Mesendoderm (in vitro differentiated cells): ENCODE data around the gene FAT1.

Experiments
- DNase-seq: peaks from one replicate; pipeline ENCODE4 v3.0.0; 2013
- H2AK5ac ChIP-seq: 2 replicates; pipeline ENCODE4 v1.6.1; 2013; ENCODE audit warnings: low read length, inconsistent platforms
- H2BK120ac ChIP-seq: 2 replicates; pipeline ENCODE4 v1.6.1; 2013; ENCODE audit warnings: low read depth, mild to moderate bottlenecking, low read length, moderate library complexity, mixed read lengths
- H2BK15ac ChIP-seq: replicated peaks from 2 replicates; pipeline ENCODE4 v1.6.1; 2013; ENCODE audit warnings: low read depth, mild to moderate bottlenecking, moderate library complexity
- H2BK5ac ChIP-seq: 2 replicates; pipeline ENCODE4 v1.6.1; 2013; ENCODE audit warnings: low read length, inconsistent platforms
- H3K18ac ChIP-seq: 2 replicates; pipeline ENCODE4 v1.6.1; 2013; ENCODE audit warnings: mild to moderate bottlenecking, low read length, mixed read lengths
- H3K23ac ChIP-seq: one replicate; pipeline ENCODE4 v1.6.1; 2013; ENCODE audit warnings: low read length
- H3K27ac ChIP-seq: 2 replicates; pipeline ENCODE4 v1.5.1; 2013; ENCODE audit warnings: low read depth, mild to moderate bottlenecking, inconsistent platforms, low read length, moderate library complexity
- H3K27me3 ChIP-seq: 2 replicates; pipeline ENCODE4 v1.6.1; 2013; ENCODE audit warnings: low read length, control low read depth, mild to moderate bottlenecking, inconsistent platforms; ENCODE audit not compliant: insufficient read depth, poor library complexity
- H3K36me3 ChIP-seq: 2 replicates; pipeline ENCODE4 v1.6.1; 2013; ENCODE audit warnings: low read length, inconsistent platforms; ENCODE audit not compliant: control insufficient read depth, insufficient read depth
- H3K4ac ChIP-seq: one replicate; pipeline ENCODE4 v1.6.1; 2013; ENCODE audit warnings: low read depth, mild to moderate bottlenecking, low read length, moderate library complexity
- H3K4me1 ChIP-seq: 2 replicates; pipeline ENCODE4 v1.6.1; 2013; ENCODE audit warnings: low read depth, low read length, inconsistent platforms; ENCODE audit not compliant: control insufficient read depth
- H3K4me2 ChIP-seq: 2 replicates; pipeline ENCODE4 v1.6.1; 2013; ENCODE audit warnings: low read length
- H3K4me3 ChIP-seq: 2 replicates; pipeline ENCODE4 v1.5.1; 2013; ENCODE audit warnings: mild to moderate bottlenecking, low read length
- H3K56ac ChIP-seq: one replicate; pipeline ENCODE4 v1.6.1; 2013; ENCODE audit warnings: low read length
- H3K79me1 ChIP-seq: 2 replicates; pipeline ENCODE4 v1.6.1; 2013; ENCODE audit warnings: low read length, inconsistent platforms
- H3K79me2 ChIP-seq: 2 replicates; pipeline ENCODE4 v1.6.1; 2013; ENCODE audit warnings: mild to moderate bottlenecking, low read length; ENCODE audit not compliant: control insufficient read depth, insufficient read depth
- H3K9ac ChIP-seq: 2 replicates; pipeline ENCODE4 v1.6.1; 2013; ENCODE audit warnings: low read length, inconsistent platforms
- H4K5ac ChIP-seq: one replicate; pipeline ENCODE4 v1.6.1; 2013; ENCODE audit warnings: low read length
- H4K8ac ChIP-seq: one replicate; pipeline ENCODE4 v1.6.1; 2013; ENCODE audit warnings: low read depth, mild to moderate bottlenecking, control low read depth, low read length, moderate library complexity
- WGBS: extraction: QIAGEN DNeasy Blood & Tissue Kit; methylation state at CpG from one replicate; pipeline ENCODE4 v1.1.7; 2013; ENCODE audit warnings: low lambda C conversion rate, missing lambda C conversion rate; ENCODE audit not compliant: insufficient coverage; ENCODE audit errors: extremely low coverage; 5-methylcytosine and 5-hydroxymethylcytosine counted together

FAT1 gene

GRCh38 chr4:186593587-186593973, 130.1 kb downstream of the FAT1 start:
- Histone ChIP-seq H2BK120ac (no peak overlapping the region), H2BK15ac (no peak overlapping the region), H2BK5ac (no peak overlapping the region), H3K18ac (no peak overlapping the region), H3K23ac (no peak overlapping the region), H3K56ac (no peak overlapping the region), H3K4me2 (no peak overlapping the region), H3K27me3 (no peaks in the 10 kb centered on the region), H3K79me2 (no peaks in the 10 kb centered on the region), H2AK5ac (no peak overlapping the region), H4K5ac (no peak overlapping the region), H3K27ac (no peak overlapping the region), H4K8ac (no peak overlapping the region), H3K4me3 (no peak overlapping the region), H3K9ac (no peak overlapping the region), H3K4ac (no peak overlapping the region), H3K79me1 (no peaks in the 10 kb centered on the region), H3K36me3 (peaks cover 3% of the 10 kb centered on the region), H3K4me1 (no peaks in the 10 kb centered on the region)
- WGBS: no CpG with 5 or more reads among the region's 7 CpGs
- DNase-seq: peak; percentile 17

GRCh38 chr4:186592966-186593586, 130.6 kb downstream of the FAT1 start:
- Histone ChIP-seq H2AK5ac (no peak overlapping the region), H3K4me1 (no peaks in the 10 kb centered on the region), H3K18ac (no peak overlapping the region), H3K27me3 (no peaks in the 10 kb centered on the region), H2BK120ac (no peak overlapping the region), H3K79me2 (no peaks in the 10 kb centered on the region), H2BK15ac (no peak overlapping the region), H3K23ac (no peak overlapping the region), H4K8ac (no peak overlapping the region), H3K4me3 (no peak overlapping the region), H3K56ac (no peak overlapping the region), H3K27ac (no peak overlapping the region), H4K5ac (no peak overlapping the region), H3K4me2 (no peak overlapping the region), H3K79me1 (no peaks in the 10 kb centered on the region), H3K4ac (no peak overlapping the region), H2BK5ac (no peak overlapping the region), H3K9ac (no peak overlapping the region), H3K36me3 (peaks cover 3% of the 10 kb centered on the region)
- no CpG with 5 or more reads among the region's 13 CpGs for WGBS
- DNase-seq: no peak

GRCh38 chr4:186592445-186592844, 131.2 kb downstream of the FAT1 start:
- no CpG with 5 or more reads among the region's 8 CpGs for WGBS
- peaks cover 3% of the 10 kb centered on the region for H3K36me3 ChIP-seq

GRCh38 chr4:186591651-186592050, 132.0 kb downstream of the FAT1 start:
- no peak overlapping the region for H2BK15ac ChIP-seq
- no peak overlapping the region for H2BK120ac ChIP-seq
- H3K23ac ChIP-seq: no peak overlapping the region
- no peak overlapping the region for H3K4ac ChIP-seq
- no peak overlapping the region for H3K9ac ChIP-seq
- H2AK5ac ChIP-seq: no peak overlapping the region
- WGBS: no CpG with 5 or more reads among the region's 6 CpGs
- no peak overlapping the region for H3K56ac ChIP-seq
- no peaks in the 10 kb centered on the region for H3K36me3 ChIP-seq
- H3K27ac ChIP-seq: no peak overlapping the region
- H3K4me1 ChIP-seq: no peaks in the 10 kb centered on the region
- no peaks in the 10 kb centered on the region for H3K27me3 ChIP-seq
- no peak overlapping the region for H3K4me2 ChIP-seq
- no peaks in the 10 kb centered on the region for H3K79me1 ChIP-seq
- H2BK5ac ChIP-seq: no peak overlapping the region
- no peak overlapping the region for H3K4me3 ChIP-seq
- no peak overlapping the region for H4K8ac ChIP-seq
- DNase-seq: no peak
- H3K79me2 ChIP-seq: no peaks in the 10 kb centered on the region
- H3K18ac ChIP-seq: no peak overlapping the region
- no peak overlapping the region for H4K5ac ChIP-seq

More at GRCh38 chr4:186592445-186592844, 131.2 kb downstream of the FAT1 start:
- no peak overlapping the region for H3K27ac ChIP-seq
- no peak overlapping the region for H4K5ac ChIP-seq
- no peak overlapping the region for H2BK120ac ChIP-seq
- no peak overlapping the region for H2BK5ac ChIP-seq
- no peak overlapping the region for H3K56ac ChIP-seq
- no peak overlapping the region for H4K8ac ChIP-seq
- no peak overlapping the region for H3K4me3 ChIP-seq
- H3K18ac ChIP-seq: no peak overlapping the region
- no peak overlapping the region for H3K4ac ChIP-seq
- no peaks in the 10 kb centered on the region for H3K27me3 ChIP-seq
- H2BK15ac ChIP-seq: no peak overlapping the region
- no peak overlapping the region for H3K23ac ChIP-seq
- H3K9ac ChIP-seq: no peak overlapping the region
- H3K79me1 ChIP-seq: no peaks in the 10 kb centered on the region
- H3K4me2 ChIP-seq: no peak overlapping the region
- no peak for DNase-seq
- H3K79me2 ChIP-seq: no peaks in the 10 kb centered on the region
- H2AK5ac ChIP-seq: no peak overlapping the region
- no peaks in the 10 kb centered on the region for H3K4me1 ChIP-seq

GRCh38 chr4:186588503-186588902, 135.2 kb downstream of the FAT1 start:
- Histone ChIP-seq H4K5ac (no peak overlapping the region), H3K9ac (no peak overlapping the region), H3K27ac (no peak overlapping the region), H3K79me2 (no peaks in the 10 kb centered on the region), H3K36me3 (no peaks in the 10 kb centered on the region), H4K8ac (no peak overlapping the region), H3K4ac (no peak overlapping the region), H2BK120ac (no peak overlapping the region), H3K4me1 (no peaks in the 10 kb centered on the region), H3K56ac (no peak overlapping the region), H3K4me2 (no peak overlapping the region), H2BK15ac (no peak overlapping the region), H3K23ac (no peak overlapping the region), H3K4me3 (no peak overlapping the region), H3K18ac (no peak overlapping the region), H2BK5ac (no peak overlapping the region), H2AK5ac (no peak overlapping the region), H3K27me3 (no peaks in the 10 kb centered on the region), H3K79me1 (peaks cover 2% of the 10 kb centered on the region)
- WGBS: no CpG with 5 or more reads among the region's 20 CpGs
- DNase-seq: no peak

- H2BK120ac ChIP-seq: no peak overlapping the region
- H3K27ac ChIP-seq: no peak overlapping the region
- no peak overlapping the region for H3K56ac ChIP-seq
- H2BK5ac ChIP-seq: no peak overlapping the region
- H3K4ac ChIP-seq: no peak overlapping the region
- H4K5ac ChIP-seq: no peak overlapping the region
- no peaks in the 10 kb centered on the region for H3K36me3 ChIP-seq
- no peak overlapping the region for H3K23ac ChIP-seq
- no peaks in the 10 kb centered on the region for H3K27me3 ChIP-seq
- peaks cover 2% of the 10 kb centered on the region for H3K79me1 ChIP-seq
- peak; percentile 44 for DNase-seq
- H3K18ac ChIP-seq: no peak overlapping the region
- H4K8ac ChIP-seq: no peak overlapping the region
- H3K9ac ChIP-seq: no peak overlapping the region
- H2AK5ac ChIP-seq: no peak overlapping the region
- no peak overlapping the region for H3K4me2 ChIP-seq
- no peaks in the 10 kb centered on the region for H3K79me2 ChIP-seq
- no peak overlapping the region for H3K4me3 ChIP-seq
- H2BK15ac ChIP-seq: no peak overlapping the region
- WGBS: no CpG with 5 or more reads among the region's 4 CpGs
- no peaks in the 10 kb centered on the region for H3K4me1 ChIP-seq
Measured at GRCh38 chr4:186587416-186588018, 136.1 kb downstream of the FAT1 start.
